SK-N-MC (cell line): ENCODE measurements around the gene ZNF860.

Experiments
- EZH2 ChIP-seq: fragments of 200-600 bp; sonication (generic); IDR thresholded peaks from one replicate; pipeline ENCODE4 v1.6.1; 2017; ENCODE audit warnings: antibody characterized with exemption
- FOXP2 ChIP-seq: optimal IDR thresholded peaks from 2 replicates; pipeline ENCODE3; 2011; ENCODE audit warnings: mild to moderate bottlenecking, moderate library complexity; ENCODE audit not compliant: insufficient read depth; ENCODE audit errors: extremely low read length, control extremely low read depth
- POLR2AphosphoS5 ChIP-seq: IDR thresholded peaks from 2 replicates; pipeline ENCODE4 v1.6.1; 2012; ENCODE audit warnings: mild to moderate bottlenecking, low read depth, low read length, borderline replicate concordance

- TF ChIP-seq EZH2: no peak
- TF ChIP-seq POLR2AphosphoS5: no peak
- TF ChIP-seq FOXP2: no peak
These were observed 21.8 kb downstream of the ZNF860 start for GRCh38 chr3:32003380-32003779.
